GM21381 (cell line): ENCODE data around the gene AK4.

ENCODE experiments used
- ATAC-seq: cut with Tn5 transposase; IDR thresholded peaks from one replicate; pipeline ENCODE4 v1.9.1; 2021; ENCODE audit warnings: mild to moderate bottlenecking, moderate library complexity; ENCODE audit not compliant: unreplicated experiment

AK4 gene

DNA sequence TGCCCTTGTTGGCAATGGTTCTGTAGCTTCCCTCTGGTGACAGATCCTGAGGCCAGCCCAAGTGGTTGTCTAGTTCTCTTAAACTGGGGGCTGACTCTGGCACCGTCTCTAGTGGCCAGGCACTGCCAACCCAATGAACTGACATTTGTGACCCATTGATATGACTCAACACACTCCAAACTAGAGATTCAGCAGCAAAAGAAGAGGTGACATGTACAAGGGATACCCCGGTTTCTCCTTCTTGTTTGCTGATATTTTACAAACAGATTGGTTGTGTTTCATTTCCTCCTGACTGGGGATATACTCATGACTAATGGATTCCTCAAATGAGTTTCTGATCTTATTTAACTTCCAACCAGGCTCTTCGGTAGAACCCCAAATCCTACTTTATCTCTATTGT lies 95.5 kb downstream of the AK4 start:
- no peak for ATAC-seq

GRCh38 chr1:65245295-65245694 lies 97.3 kb downstream of the AK4 start:
- ATAC-seq = no peak

GRCh38 chr1:65247419-65248359 lies 99.7 kb downstream of the AK4 start:
- ATAC-seq = no peak

GRCh38 chr1:65250826-65251225 lies 102.8 kb downstream of the AK4 start:
- no peak for ATAC-seq

DNA sequence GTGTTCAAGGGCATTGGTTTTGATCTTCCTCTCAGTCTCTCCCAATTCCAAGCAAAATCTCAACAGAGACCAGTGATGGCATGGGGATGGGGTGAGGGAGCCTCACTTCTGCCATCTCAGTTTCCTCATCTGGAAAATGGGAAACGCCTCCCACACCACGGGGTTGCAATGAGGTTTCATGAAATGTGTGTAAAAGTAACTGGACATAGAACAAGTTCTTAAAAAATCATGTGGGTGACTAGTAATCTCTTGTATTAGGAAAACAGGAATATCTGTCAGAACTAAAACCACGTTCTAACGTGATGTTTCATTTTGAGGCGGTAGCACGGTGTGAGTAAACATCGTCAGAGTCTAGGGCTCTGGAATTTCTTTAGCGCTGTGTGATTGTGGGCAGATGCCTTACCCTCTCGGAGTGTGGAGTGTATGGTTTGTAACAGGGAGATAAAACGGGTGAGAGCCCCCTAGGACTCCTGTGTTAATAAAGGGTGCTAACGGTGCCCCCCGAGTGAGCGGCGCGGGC lies 105.9 kb downstream of the AK4 start:
- ATAC-seq = peak; percentile 30

- ATAC-seq = peak; percentile 98
These were observed 106.5 kb downstream of the AK4 start for GRCh38 chr1:65254320-65255034.

DNA sequence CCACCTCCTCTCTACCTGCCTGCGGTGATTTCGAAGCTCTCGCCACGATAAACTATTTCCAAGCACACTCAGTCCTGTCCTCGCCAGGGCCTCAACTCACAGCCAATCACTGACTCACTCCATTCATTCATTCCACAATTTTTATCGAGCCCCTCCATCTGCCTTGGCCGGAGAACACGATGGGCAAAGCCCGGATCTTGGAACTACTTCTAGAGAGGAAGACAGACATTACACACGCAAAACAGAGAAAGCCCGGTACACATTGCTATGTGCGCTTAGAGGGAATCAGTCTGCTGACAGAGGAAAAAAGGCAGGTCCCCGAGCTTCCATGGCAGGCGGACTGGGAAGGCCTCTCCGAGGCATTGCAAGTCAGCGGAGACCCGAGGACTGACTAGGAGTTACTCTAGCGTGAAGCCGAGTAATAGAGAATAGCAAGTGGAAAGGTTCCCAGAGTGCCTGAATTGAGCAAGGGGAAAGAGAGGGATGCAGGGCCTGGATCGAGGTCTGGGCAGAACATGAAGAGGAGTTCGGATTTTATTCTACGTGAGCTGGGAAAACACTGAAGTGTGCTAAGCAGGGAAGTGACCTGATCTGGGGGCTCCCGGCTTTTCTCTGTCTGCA lies 107.1 kb downstream of the AK4 start:
- no peak for ATAC-seq

DNA sequence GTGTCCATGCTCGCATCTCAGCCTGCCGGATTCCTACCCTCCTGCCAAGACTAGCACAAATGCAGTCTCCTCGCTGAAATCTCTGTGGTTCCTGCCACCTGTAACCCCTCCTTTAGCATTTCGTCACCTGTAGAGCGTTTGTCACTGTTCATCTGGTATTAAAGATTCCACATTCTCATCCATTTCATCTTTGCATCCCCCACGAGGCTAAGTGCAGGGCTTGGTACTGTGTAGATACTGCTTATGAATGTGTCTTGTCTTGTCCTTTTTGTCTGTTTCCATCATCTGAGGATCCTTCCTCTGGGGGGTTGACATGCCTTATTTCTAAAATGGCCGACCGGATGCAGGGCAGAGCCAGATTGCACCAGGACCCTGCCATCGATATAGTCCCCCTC lies 107.7 kb downstream of the AK4 start:
- ATAC-seq = no peak

DNA sequence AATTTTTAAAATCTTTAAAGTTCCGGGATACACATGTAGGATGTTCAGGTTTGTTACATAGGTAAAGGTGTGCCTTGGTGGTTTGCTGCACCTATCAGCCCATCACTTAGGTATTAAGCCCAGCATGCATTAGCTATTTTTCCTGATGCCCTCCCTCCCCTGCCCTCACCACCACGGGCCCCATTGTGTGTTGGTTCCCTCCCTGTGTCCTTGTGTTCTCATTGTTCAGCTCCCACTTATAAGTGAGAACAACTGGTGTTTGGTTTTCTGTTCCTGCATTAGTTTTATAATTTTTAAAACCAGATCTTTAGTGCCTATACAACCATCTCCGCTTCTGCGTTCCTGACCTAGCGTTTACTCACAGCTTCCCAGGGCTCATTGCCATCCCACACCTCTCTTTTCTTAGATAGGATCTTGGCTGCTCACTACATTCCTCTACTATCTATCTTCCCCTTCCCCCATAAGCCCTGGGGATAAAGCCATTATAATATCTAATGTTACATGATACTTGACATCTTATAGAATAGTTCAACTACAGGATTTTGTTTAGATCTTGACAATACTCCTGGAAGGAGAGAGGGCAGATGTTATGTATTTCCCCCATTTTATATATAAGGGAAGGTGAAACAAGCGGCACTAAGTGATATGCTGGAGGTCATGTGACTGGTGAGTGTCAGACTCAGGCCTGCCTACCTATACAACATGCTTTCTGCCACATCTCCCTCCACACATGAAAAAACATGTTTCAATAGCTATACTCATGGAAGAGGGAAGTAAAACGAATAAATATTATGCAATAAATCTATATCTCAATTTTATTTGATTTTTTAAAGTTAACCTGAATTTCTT lies 109.1 kb downstream of the AK4 start:
- ATAC-seq = no peak

GRCh38 chr1:65258106-65258505 lies 110.1 kb downstream of the AK4 start:
- no peak for ATAC-seq

DNA sequence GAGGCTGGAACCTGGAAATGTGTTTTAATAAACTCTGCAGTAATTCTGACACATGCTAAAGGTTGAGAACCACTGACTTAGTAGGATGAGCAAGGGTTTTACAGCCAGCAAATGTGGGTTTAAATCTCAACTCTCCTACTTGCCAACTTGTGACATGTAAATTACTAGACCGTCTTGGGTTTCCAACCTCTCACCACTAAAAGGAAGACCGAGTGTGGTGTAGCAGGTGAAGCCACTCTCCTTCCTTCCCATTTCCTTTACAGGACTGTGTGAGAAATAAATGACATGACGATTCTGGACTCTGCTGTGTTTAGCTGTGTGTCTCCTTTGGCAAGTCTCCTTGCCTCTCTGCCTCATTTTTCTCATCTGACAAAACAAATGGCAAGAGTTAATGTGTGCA lies 111.8 kb downstream of the AK4 start:
- ATAC-seq = no peak

GRCh38 chr1:65260851-65261473 lies 113.0 kb downstream of the AK4 start:
- peak; percentile 51 for ATAC-seq

- no peak for ATAC-seq
These were observed 115.3 kb downstream of the AK4 start for GRCh38 chr1:65263286-65263685.

DNA sequence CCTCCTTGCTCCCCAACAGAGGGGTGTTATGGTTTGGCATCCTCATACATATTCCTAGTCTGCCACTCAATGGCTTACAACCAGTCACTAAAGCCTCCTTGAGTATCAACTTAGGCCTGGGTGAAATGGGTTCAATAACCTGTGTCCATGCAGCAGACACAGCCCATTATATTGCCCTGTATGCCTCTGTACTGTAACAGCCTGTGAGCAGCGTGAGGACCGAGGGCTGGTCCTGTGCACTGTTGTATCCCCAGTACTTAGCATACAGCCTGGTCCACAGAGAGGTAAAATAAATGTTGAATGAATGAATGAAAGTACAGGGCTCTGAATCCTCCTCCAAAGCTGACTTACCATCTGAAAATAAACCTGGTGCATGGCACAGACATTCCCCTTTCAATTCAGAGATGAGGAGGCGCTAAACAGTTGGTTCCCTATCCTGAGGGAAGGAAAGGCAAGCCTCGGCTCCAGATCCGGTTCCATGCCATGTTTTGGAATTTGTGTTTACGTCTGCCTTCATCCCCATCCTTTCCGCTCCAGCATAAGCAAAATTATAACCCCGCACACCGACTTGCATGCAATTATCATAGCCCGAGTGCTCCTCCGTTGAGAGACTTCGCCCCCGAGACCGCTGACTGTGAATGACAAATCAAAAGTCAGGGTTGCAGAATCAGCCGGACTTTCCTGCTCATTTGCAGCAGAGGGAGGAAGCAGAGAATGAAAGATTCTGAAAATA lies 116.4 kb downstream of the AK4 start:
- ATAC-seq = no peak

DNA sequence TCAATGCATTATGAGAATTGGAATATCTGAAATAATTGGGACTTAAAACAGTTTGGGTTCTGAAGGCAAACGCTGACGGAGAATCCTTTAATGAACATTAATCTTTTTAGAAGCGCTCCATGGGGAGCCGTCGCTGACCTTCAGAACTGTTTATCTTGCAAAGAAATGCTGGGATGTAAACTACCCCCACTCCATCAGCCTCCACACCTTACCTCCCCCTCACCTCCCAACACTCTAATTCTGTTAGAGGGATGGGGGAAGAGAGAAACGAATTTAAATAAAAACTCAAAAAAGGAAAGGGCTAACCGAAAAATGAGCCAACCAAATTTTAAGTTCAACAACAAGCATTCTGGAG lies 117.3 kb downstream of the AK4 start:
- ATAC-seq = no peak

GRCh38 chr1:65265651-65266351 lies 117.8 kb downstream of the AK4 start:
- no peak for ATAC-seq

DNA sequence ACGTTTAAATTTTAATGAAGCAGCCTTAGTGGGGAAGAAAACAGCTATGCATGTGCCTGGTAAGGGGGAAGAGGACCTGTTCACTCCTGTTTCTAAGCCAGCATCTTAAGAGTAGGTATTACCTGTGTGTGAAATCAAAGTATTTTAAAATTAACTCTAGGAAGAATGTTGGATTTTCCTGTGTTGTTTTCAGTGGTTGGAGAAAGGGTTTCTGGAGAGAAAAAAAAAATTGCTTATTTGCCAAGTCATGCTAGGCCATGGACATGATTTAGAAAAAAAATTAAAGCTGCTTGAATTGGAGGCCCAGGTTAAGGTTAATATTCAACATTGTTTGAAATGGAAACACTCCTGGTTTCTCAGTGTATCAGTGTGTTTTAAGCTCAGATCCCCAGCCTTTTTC lies 118.5 kb downstream of the AK4 start:
- ATAC-seq = no peak

- ATAC-seq = no peak
These were observed 119.3 kb downstream of the AK4 start for GRCh38 chr1:65267271-65267670.

DNA sequence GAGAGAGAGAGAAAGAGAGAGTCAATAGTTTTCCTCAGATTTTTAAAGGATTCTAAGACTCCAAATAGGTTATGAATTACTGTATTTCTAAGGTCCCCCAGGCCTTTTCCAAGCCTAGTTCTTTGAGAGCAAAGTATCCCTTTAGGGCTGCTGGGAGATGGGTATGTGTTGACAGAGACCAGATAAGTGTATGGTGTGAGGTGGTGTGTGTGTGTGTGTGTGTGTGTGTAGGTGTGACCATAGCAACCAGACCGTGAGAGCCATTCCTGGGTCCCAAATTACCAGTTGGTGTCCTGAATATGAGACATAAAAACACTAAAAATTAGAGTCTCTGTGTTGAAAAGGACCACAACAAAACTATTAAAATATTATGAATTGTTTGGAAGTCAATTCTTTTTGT lies 119.7 kb downstream of the AK4 start:
- ATAC-seq = no peak
